H1 (cell line): Measurements from ENCODE around the gene MPC1.

Experiments used
- CTCF ChIP-seq, 3 experiments: IDR thresholded peaks; 1 replicate in 2 of 3; 2 replicates in 1 of 3; pipeline versions ENCODE4 v1.5.1 to v1.6.1; 2011; ENCODE audit warnings: low read length in 3 of 3, mild to moderate bottlenecking in 3 of 3, inconsistent platforms in 2 of 3, low read depth in 1 of 3, moderate library complexity in 1 of 3; ENCODE audit not compliant: insufficient read depth in 1 of 3; ENCODE audit errors: control extremely low read depth in 1 of 3
- EZH2 ChIP-seq: fragments of 200-600 bp; sonication (generic); IDR thresholded peaks from 2 replicates; pipeline ENCODE4 v1.7.1; 2012; ENCODE audit warnings: low read depth, mild to moderate bottlenecking, moderate library complexity, low read length, inconsistent platforms; ENCODE audit not compliant: severe bottlenecking
- FOSL1 ChIP-seq: IDR thresholded peaks from 2 replicates; pipeline ENCODE4 v1.6.1; 2011; ENCODE audit warnings: mild to moderate bottlenecking, low read depth, low read length, moderate library complexity; ENCODE audit not compliant: insufficient read depth
- RAD21 ChIP-seq, 2 experiments: IDR thresholded peaks in 1 of 2; conservative IDR thresholded peaks in 1 of 2; 2 replicates each; pipeline ENCODE4 v1.6.1; 2011; ENCODE audit warnings: low read depth in 2 of 2, low read length in 2 of 2, improper control_type of control experiment in 1 of 2, inconsistent platforms in 1 of 2, mild to moderate bottlenecking in 1 of 2, moderate library complexity in 1 of 2

- no peak for TF ChIP-seq EZH2
- TF ChIP-seq FOSL1: no peak
- no peak for TF ChIP-seq CTCF (IDR thresholded peaks at IDR 0.05; ENCODE audit: control extremely low read depth in 1 of 3, insufficient read depth in 1 of 3, low read depth in 1 of 3, low read length in 3 of 3)
- TF ChIP-seq RAD21 (IDR thresholded peaks at IDR 0.05 in 1 of 2, conservative IDR thresholded peaks at IDR 0.05 in 1 of 2; ENCODE audit: low read depth in 2 of 2, low read length in 2 of 2): no peak
Measured at GRCh38 chr6:166387642-166388289, 5.0 kb upstream of the MPC1 start.
